A673 (cell line): ENCODE data around the gene ULBP1. TPM values are rescaled to one million over a fixed set of nuclear protein-coding genes. Genes with fewer than 3 reads are reported as not detected.
"Not testable (repeated sequence)": the region's sequence is repeated elsewhere in the genome, so short reads cannot be mapped to it uniquely, and the experiment has no call there.

ENCODE experiments used
- BruUV-seq: library from RNA; stranded (reverse); fragments of 400-500 nt; replicated peaks from 2 replicates; lab custom pipeline; 2021; lab: Mats Ljungman, UMichigan
- CTCF ChIA-PET: fragments of 300-600 bp; sonication (Branson Sonifier 250); formaldehyde crosslinking; loops from one replicate; lab custom pipeline; 2022; ENCODE audit warnings: antibody characterized with exemption; lab: Charles Lee
- POLR2A ChIA-PET: fragments of 300-600 bp; sonication (Branson Sonifier 250); formaldehyde crosslinking; loops from one replicate; lab custom pipeline; 2022; ENCODE audit warnings: antibody characterized with exemption; ENCODE audit not compliant: low non-redundant PET; lab: Charles Lee
- DNase-seq: peaks from one replicate; pipeline ENCODE4 v3.0.0-alpha.2; 2015; ENCODE audit warnings: low spot score
- H3K27ac ChIP-seq: fragments of 200-600 bp; sonication (generic); 2 replicates; pipeline ENCODE4 v1.5.1; 2016; ENCODE audit warnings: mixed run types, low read depth, mild to moderate bottlenecking, mixed read lengths, antibody characterized with exemption, low read length; ENCODE audit not compliant: poor library complexity, severe bottlenecking
- H3K27me3 ChIP-seq: fragments of 200-600 bp; sonication (generic); replicated peaks from 2 replicates; pipeline ENCODE4 v1.6.1; 2017; ENCODE audit warnings: mixed run types, low read depth, mild to moderate bottlenecking, mixed read lengths, antibody characterized with exemption, low read length; ENCODE audit not compliant: insufficient read depth, poor library complexity
- H3K36me3 ChIP-seq: fragments of 200-600 bp; sonication (generic); 2 replicates; pipeline ENCODE4 v1.6.1; 2016; ENCODE audit warnings: mixed run types, mild to moderate bottlenecking, mixed read lengths, antibody characterized with exemption, low read length; ENCODE audit not compliant: insufficient read depth, poor library complexity, severe bottlenecking
- H3K4me1 ChIP-seq: fragments of 200-600 bp; sonication (generic); 2 replicates; pipeline ENCODE4 v1.6.1; 2017; ENCODE audit warnings: mixed run types, mild to moderate bottlenecking, mixed read lengths, antibody characterized with exemption, low read length; ENCODE audit not compliant: insufficient read depth, poor library complexity, severe bottlenecking
- H3K4me3 ChIP-seq: fragments of 200-600 bp; sonication (generic); 2 replicates; pipeline ENCODE4 v1.5.1; 2016; ENCODE audit warnings: low read depth, mixed run types, mild to moderate bottlenecking, mixed read lengths, low read length; ENCODE audit not compliant: poor library complexity, severe bottlenecking
- H3K9me3 ChIP-seq: fragments of 200-600 bp; sonication (generic); 2 replicates; pipeline ENCODE4 v1.6.1; 2016; ENCODE audit warnings: mixed run types, low read depth, mild to moderate bottlenecking, mixed read lengths, antibody characterized with exemption, low read length; ENCODE audit not compliant: poor library complexity, severe bottlenecking
- CTCF ChIP-seq: fragments of 300-800, 200-600 bp; sonication (generic); conservative IDR thresholded peaks from 2 replicates; pipeline ENCODE4 v1.5.1; 2017; ENCODE audit warnings: low read depth, mild to moderate bottlenecking, antibody characterized with exemption, low read length, moderate library complexity, mixed read lengths
- EZH2 ChIP-seq: fragments of 200-600 bp; sonication (generic); IDR thresholded peaks from 2 replicates; pipeline ENCODE4 v1.6.1; 2017; ENCODE audit warnings: borderline replicate concordance, low read depth, mild to moderate bottlenecking, mixed read lengths, antibody characterized with exemption, low read length; ENCODE audit not compliant: poor library complexity, severe bottlenecking
- intact Hi-C: fragments of 100-400 bp; cut with micrococcal nuclease; formaldehyde crosslinking; loops from one replicate; pipeline ENCODE4 v1.10.0; 2022; ENCODE audit not compliant: unreplicated experiment
- total RNA-seq: library from RNA; stranded (reverse); gene quantifications from 2 replicates; pipeline ENCODE4 v1.2.3, GENCODE V29; 2021

Gene ULBP1
- total RNA-seq, 1 experiment from 2014 or later: 5.2 TPM

- Histone ChIP-seq H3K4me3 (no peak overlapping the region), H3K27ac (no peak overlapping the region), H3K36me3 (no peaks in the 10 kb centered on the region), H3K27me3 (peaks cover 18% of the 10 kb centered on the region), H3K4me1 (peaks cover 7% of the 10 kb centered on the region), H3K9me3 (no peaks in the 10 kb centered on the region)
- TF ChIP-seq CTCF (no peak), EZH2 (no peak)
- no TSS peak for BruUV-seq
- CTCF ChIA-PET: no interaction called here
- intact Hi-C loops: no loop called here
- no peak for DNase-seq
- POLR2A ChIA-PET: no interaction called here
These were observed 3.8 kb downstream of the ULBP1 start for GRCh38 chr6:149967591-149967990.

DNA sequence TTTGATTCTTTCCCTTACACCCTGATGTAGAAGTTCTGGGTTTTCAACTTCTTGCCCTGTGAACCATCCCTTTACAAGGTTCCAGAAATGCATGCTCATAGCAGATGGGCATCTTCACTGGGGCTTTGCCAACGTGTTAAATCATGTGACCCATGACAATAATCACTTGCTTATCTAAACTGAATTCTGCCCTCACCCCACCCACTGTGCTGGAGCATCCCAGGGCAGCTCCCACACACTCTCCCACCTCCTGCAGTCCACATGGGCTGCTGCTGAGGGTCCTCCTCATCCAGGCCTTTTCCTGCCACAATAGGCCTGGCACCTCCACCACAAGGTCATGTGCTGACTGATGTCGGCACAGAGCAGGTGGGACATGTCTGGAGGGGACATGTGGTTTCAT is 4.3 kb downstream of the ULBP1 start:
- POLR2A ChIA-PET, H3K9me3 ChIP-seq, H3K27ac ChIP-seq, DNase-seq, H3K4me3 ChIP-seq, intact Hi-C loops, CTCF ChIA-PET, H3K36me3 ChIP-seq, H3K4me1 ChIP-seq, BruUV-seq: not testable (repeated sequence)
- H3K27me3 ChIP-seq: peaks cover 18% of the 10 kb centered on the region

DNA sequence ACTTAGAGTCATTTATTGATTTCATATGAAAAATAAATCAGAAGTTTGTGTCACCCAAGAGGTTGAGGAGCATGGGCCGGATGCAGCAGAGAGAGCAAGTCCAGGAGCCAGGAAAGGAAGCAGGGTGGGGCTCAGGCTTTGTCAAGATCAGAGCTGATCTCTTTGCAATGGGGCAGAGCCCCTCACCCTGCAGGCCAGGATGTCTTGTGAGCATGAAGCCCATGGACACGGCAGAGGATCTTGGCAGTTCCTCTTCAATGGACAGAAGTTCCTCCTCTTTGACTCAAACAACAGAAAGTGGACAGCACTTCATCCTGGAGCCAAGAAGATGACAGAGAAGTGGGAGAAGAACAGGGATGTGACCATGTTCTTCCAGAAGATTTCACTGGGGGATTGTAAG is 5.2 kb downstream of the ULBP1 start:
- H3K36me3 ChIP-seq, POLR2A ChIA-PET, H3K4me3 ChIP-seq, intact Hi-C loops, H3K9me3 ChIP-seq, H3K4me1 ChIP-seq, H3K27ac ChIP-seq, DNase-seq, CTCF ChIA-PET, BruUV-seq: not testable (repeated sequence)
- peaks cover 19% of the 10 kb centered on the region for H3K27me3 ChIP-seq

DNA sequence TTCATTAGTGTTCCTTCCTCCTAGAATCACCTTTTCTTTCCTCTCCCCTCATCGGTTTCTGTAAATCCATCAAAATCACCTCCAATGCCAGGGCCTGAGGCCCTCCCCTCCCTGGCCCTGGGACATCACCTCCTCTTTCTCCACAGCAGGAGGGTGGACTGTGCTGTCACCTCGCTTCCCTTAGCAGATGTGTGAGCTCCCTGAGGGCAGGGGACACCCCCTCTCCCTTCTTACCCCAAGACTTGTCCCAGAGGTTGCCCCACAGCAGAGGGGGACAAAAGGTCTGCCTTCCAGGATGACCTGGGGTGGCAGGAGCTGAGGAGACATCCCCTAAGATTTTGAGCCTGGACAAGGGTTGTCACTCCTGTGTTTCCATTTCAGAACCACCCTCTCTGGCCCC is 5.9 kb downstream of the ULBP1 start:
- BruUV-seq: no TSS peak
- Histone ChIP-seq H3K27ac (no peak overlapping the region), H3K27me3 (peaks cover 19% of the 10 kb centered on the region), H3K4me3 (no peak overlapping the region), H3K4me1 (no peaks in the 10 kb centered on the region), H3K9me3 (no peaks in the 10 kb centered on the region), H3K36me3 (no peaks in the 10 kb centered on the region)
- intact Hi-C loops: no loop called here
- ChIA-PET POLR2A (no interaction called here), CTCF (no interaction called here)
- TF ChIP-seq EZH2: no peak
- no peak for TF ChIP-seq CTCF
- no peak for DNase-seq

GRCh38 chr6:149974394-149974793 is 10.7 kb downstream of the ULBP1 start:
- H3K9me3 ChIP-seq, POLR2A ChIA-PET, DNase-seq, H3K36me3 ChIP-seq, H3K27ac ChIP-seq, CTCF ChIA-PET, H3K4me1 ChIP-seq, BruUV-seq, intact Hi-C loops, H3K4me3 ChIP-seq: not testable (repeated sequence)
- peaks cover 47% of the 10 kb centered on the region for H3K27me3 ChIP-seq
